GM23248 (cell line): ENCODE measurements around the gene ARHGEF5. TPM values are rescaled to one million over a fixed set of nuclear protein-coding genes. Genes with fewer than 3 reads are reported as not detected.

ENCODE experiments used
- DNase-seq: peaks from one replicate; pipeline ENCODE4 v3.0.0-alpha.2; 2015
- H2AFZ ChIP-seq: fragments of 200-600 bp; sonication (generic); 2 replicates; pipeline ENCODE4 v1.6.1; 2016; ENCODE audit warnings: antibody characterized with exemption
- H3F3A ChIP-seq: fragments of 200-600 bp; sonication (generic); 2 replicates; pipeline ENCODE4 v1.6.1; 2016; ENCODE audit warnings: mild to moderate bottlenecking, antibody characterized with exemption, mixed run types; ENCODE audit not compliant: insufficient read depth
- H3K27ac ChIP-seq: fragments of 200-600 bp; sonication (generic); 2 replicates; pipeline ENCODE4 v1.5.1; 2016; ENCODE audit warnings: mild to moderate bottlenecking
- H3K27me3 ChIP-seq: fragments of 200-600 bp; sonication (generic); replicated peaks from 2 replicates; pipeline ENCODE4 v1.6.1; 2016; ENCODE audit warnings: mild to moderate bottlenecking; ENCODE audit not compliant: insufficient read depth
- H3K36me3 ChIP-seq: fragments of 200-600 bp; sonication (generic); 2 replicates; pipeline ENCODE4 v1.6.1; 2016; ENCODE audit warnings: low read depth, mild to moderate bottlenecking
- H3K4me1 ChIP-seq: fragments of 200-600 bp; sonication (generic); 2 replicates; pipeline ENCODE4 v1.6.1; 2016; ENCODE audit warnings: mild to moderate bottlenecking; ENCODE audit not compliant: insufficient read depth
- H3K4me2 ChIP-seq: fragments of 200-600 bp; sonication (generic); one replicate; pipeline ENCODE4 v1.6.1; 2016; ENCODE audit warnings: mild to moderate bottlenecking; ENCODE audit not compliant: unreplicated experiment
- H3K4me3 ChIP-seq: fragments of 200-600 bp; sonication (generic); 2 replicates; pipeline ENCODE4 v1.5.1; 2016; ENCODE audit warnings: mild to moderate bottlenecking
- H3K79me2 ChIP-seq: fragments of 200-600 bp; sonication (generic); 2 replicates; pipeline ENCODE4 v1.6.1; 2016; ENCODE audit warnings: mild to moderate bottlenecking; ENCODE audit not compliant: insufficient read depth
- H3K9ac ChIP-seq: fragments of 200-600 bp; sonication (generic); 2 replicates; pipeline ENCODE4 v1.6.1; 2016; ENCODE audit warnings: mild to moderate bottlenecking
- H3K9me2 ChIP-seq: fragments of 200-600 bp; sonication (generic); 2 replicates; pipeline ENCODE4 v1.6.1; 2016; ENCODE audit warnings: mixed run types, mild to moderate bottlenecking, moderate library complexity; ENCODE audit not compliant: insufficient read depth
- H3K9me3 ChIP-seq: fragments of 200-600 bp; sonication (generic); one replicate; pipeline ENCODE4 v1.6.1; 2017; ENCODE audit warnings: low read depth
- H4K20me1 ChIP-seq: fragments of 200-600 bp; sonication (generic); 2 replicates; pipeline ENCODE4 v1.6.0; 2016; ENCODE audit not compliant: insufficient read depth
- EZH2 ChIP-seq: fragments of 200-600 bp; sonication (generic); IDR thresholded peaks from 2 replicates; pipeline ENCODE4 v1.6.1; 2018; ENCODE audit warnings: antibody characterized with exemption, mild to moderate bottlenecking; ENCODE audit not compliant: insufficient read depth, poor library complexity, severe bottlenecking
- EZH2phosphoT487 ChIP-seq: fragments of 200-600 bp; sonication (generic); IDR thresholded peaks from 2 replicates; pipeline ENCODE4 v1.6.1; 2018; ENCODE audit warnings: antibody characterized with exemption, moderate library complexity, mild to moderate bottlenecking, low read depth; ENCODE audit not compliant: insufficient read depth
- WGBS, 2 experiments: methylation state at CpG; one replicate each; pipeline ENCODE4 v1.1.6; 2015 to 2017; ENCODE audit warnings: low lambda C conversion rate in 2 of 2, low coverage in 1 of 2; ENCODE audit errors: missing lambda C conversion rate in 2 of 2; 5-methylcytosine and 5-hydroxymethylcytosine counted together
- in situ Hi-C: fragments of 300-500 bp; cut with MboI; formaldehyde crosslinking; loops from 2 replicates; pipeline ENCODE4 v1.15.0; 2020
- polyA plus RNA-seq: library from polyadenylated mRNA; unstranded; fragments of >200 nt; fragmentation: Nextera tagmentation; extraction: Ambion mirVana; gene quantifications from 2 replicates; pipeline ENCODE4 v1.2.1, GENCODE V29; 2016
- total RNA-seq: library from RNA; depleted of rRNA; stranded (reverse); fragments of >200 nt; shearing (Covaris generic); gene quantifications from 2 replicates; pipeline ENCODE4 v1.2.3, GENCODE V29; 2014

ARHGEF5 gene
- total and polyA plus RNA-seq, 2 experiments from 2014 or later: 2.4 to 2.9 TPM

DNA sequence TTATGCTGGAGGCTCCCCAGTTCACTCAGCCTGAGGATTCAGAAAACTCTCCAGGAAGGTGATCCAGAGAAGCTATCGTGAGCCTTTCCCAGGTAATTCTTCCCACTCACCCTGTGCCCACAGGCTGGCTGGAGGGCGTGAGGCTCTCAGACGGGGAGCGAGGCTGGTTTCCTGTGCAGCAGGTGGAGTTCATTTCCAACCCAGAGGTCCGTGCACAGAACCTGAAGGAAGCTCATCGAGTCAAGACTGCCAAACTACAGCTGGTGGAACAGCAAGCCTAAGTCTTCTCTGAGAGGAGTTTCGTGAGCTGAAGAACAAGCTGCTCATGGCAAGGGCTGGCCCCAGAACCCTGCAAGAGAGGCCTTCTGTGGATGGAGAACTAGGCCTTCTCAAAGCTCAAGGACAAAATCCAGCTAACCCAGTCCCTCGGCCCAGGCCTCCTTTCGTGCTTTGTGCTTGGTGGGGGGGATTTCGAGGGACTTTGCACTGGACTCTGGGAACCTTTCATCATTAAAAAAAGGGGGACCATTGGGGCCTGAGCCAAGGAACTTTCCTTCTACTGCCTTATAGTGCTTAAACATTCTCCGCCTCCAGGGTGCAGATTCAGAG lies 24.7 kb downstream of the ARHGEF5 start:
- Histone ChIP-seq H3K9me3 (no peaks in the 10 kb centered on the region), H3K9ac (no peak overlapping the region), H3K4me2 (no peak overlapping the region), H3F3A (no peaks in the 10 kb centered on the region), H2AFZ (no peak overlapping the region), H3K9me2 (no peaks in the 10 kb centered on the region), H3K36me3 (no peaks in the 10 kb centered on the region), H4K20me1 (no peaks in the 10 kb centered on the region), H3K27me3 (no peaks in the 10 kb centered on the region), H3K27ac (no peak overlapping the region), H3K4me1 (no peaks in the 10 kb centered on the region), H3K4me3 (no peak overlapping the region), H3K79me2 (no peaks in the 10 kb centered on the region)
- in situ Hi-C loops: no loop called here
- TF ChIP-seq EZH2: no peak
- DNase-seq: no peak
- 85 to 89% methylated on average over 11 of the region's 11 CpGs for WGBS, 2 experiments

- no peaks in the 10 kb centered on the region for H3K79me2 ChIP-seq
- no peaks in the 10 kb centered on the region for H3K27me3 ChIP-seq
- H3K4me1 ChIP-seq: peaks cover 16% of the 10 kb centered on the region; the same call in 1 of the 2 replicates
- in situ Hi-C loops: no loop called here
- whole genome bisulfite sequencing, 2 experiments: 83 to 87% methylated on average over 4 of the region's 4 CpGs
- no peaks in the 10 kb centered on the region for H4K20me1 ChIP-seq
- H3K9me3 ChIP-seq: no peaks in the 10 kb centered on the region
- H3K9me2 ChIP-seq: no peaks in the 10 kb centered on the region
- H3K36me3 ChIP-seq: no peaks in the 10 kb centered on the region
- peaks cover 9% of the 10 kb centered on the region for H3F3A ChIP-seq
- H3K9ac ChIP-seq: no peak overlapping the region
- TF ChIP-seq EZH2 (no peak), EZH2phosphoT487 (no peak)
- no peak overlapping the region for H2AFZ ChIP-seq
- DNase-seq: no peak
- no peak overlapping the region for H3K4me2 ChIP-seq
- H3K4me3 ChIP-seq: no peak overlapping the region
- no peak overlapping the region for H3K27ac ChIP-seq
Measured at GRCh38 chr7:144384071-144384470, 28.9 kb downstream of the ARHGEF5 start.

DNA sequence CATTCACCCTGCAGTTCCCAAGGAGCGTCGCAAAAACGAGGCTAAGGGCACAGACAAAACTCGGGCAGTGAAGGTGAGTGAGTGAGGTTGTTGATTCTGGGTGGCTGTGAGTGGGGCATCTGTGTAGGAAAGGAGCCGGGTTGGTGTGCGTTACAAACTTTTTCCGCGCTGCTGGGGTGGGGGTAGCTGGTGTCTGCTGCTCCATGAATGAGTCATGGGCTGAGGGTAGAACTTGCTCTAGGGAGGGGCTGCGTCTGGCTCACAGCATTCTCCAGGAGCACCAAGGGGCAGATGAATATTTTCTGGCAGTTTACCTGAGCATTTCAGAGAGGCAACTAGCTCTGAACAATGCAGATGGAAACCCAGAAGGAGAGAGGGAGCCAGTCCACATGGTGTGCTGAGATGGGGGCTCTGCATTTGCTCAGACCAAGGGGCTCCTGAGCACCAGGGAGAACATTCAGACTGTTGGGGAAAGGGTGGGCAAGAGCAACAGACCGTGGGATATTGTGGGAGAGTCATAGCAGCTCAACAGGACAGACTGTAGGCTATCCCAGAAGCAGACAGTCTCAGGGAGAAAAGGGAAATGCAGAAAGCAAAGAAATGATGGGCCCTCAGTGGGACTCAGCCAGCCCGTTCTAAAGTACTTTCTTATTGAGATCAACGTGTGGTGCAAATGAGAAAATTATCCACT lies 29.5 kb downstream of the ARHGEF5 start:
- no peaks in the 10 kb centered on the region for H3K9me3 ChIP-seq
- no peaks in the 10 kb centered on the region for H3K9me2 ChIP-seq
- no peak overlapping the region for H3K27ac ChIP-seq
- H3K9ac ChIP-seq: no peak overlapping the region
- TF ChIP-seq EZH2 (no peak), EZH2phosphoT487 (no peak)
- H4K20me1 ChIP-seq: no peaks in the 10 kb centered on the region
- no peak overlapping the region for H2AFZ ChIP-seq
- H3K4me2 ChIP-seq: no peak overlapping the region
- H3K4me3 ChIP-seq: no peak overlapping the region
- peaks cover 9% of the 10 kb centered on the region for H3F3A ChIP-seq
- H3K79me2 ChIP-seq: no peaks in the 10 kb centered on the region
- no peak for DNase-seq
- in situ Hi-C loops: no loop called here
- no peaks in the 10 kb centered on the region for H3K36me3 ChIP-seq
- WGBS, 2 experiments: 76 to 77% methylated on average over 12 of the region's 12 CpGs
- peaks cover 16% of the 10 kb centered on the region; the same call in 1 of the 2 replicates for H3K4me1 ChIP-seq
- no peaks in the 10 kb centered on the region for H3K27me3 ChIP-seq

DNA sequence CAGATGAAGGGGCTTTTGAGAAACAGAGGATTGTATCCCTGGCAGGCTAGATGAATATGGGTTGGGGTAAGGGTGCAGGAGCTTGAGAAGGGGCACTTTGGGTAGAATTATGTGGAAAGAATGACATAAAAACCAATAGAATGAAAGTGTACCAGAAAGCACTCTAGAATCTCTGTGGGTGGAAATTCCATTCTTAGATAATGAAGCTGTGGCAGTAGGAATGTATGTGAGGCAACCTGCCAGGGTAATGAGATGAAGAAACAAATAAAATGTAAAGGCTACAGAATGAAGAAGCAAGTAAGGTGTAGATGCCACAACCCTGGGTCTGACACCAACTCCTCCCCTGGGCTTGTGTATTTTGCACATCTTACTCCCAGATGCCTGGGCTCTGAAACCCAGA lies 31.5 kb downstream of the ARHGEF5 start:
- Histone ChIP-seq H3K9me3 (no peaks in the 10 kb centered on the region), H3K4me2 (peak overlapping the region; percentile 69), H3K9me2 (no peaks in the 10 kb centered on the region), H3K9ac (peak overlapping the region; percentile 4; the same call in 1 of the 2 replicates), H3K4me1 (peaks cover 16% of the 10 kb centered on the region; the same call in 1 of the 2 replicates), H2AFZ (no peak overlapping the region), H4K20me1 (no peaks in the 10 kb centered on the region), H3K27me3 (no peaks in the 10 kb centered on the region), H3K79me2 (no peaks in the 10 kb centered on the region), H3F3A (peaks cover 9% of the 10 kb centered on the region), H3K27ac (peak overlapping the region; percentile 56), H3K36me3 (no peaks in the 10 kb centered on the region), H3K4me3 (no peak overlapping the region)
- peak; percentile 77 for DNase-seq
- in situ Hi-C loops: no loop called here
- TF ChIP-seq EZH2phosphoT487 (no peak), EZH2 (no peak)
